ENCODE measurements around the gene CST1.

CST1 gene

DNA sequence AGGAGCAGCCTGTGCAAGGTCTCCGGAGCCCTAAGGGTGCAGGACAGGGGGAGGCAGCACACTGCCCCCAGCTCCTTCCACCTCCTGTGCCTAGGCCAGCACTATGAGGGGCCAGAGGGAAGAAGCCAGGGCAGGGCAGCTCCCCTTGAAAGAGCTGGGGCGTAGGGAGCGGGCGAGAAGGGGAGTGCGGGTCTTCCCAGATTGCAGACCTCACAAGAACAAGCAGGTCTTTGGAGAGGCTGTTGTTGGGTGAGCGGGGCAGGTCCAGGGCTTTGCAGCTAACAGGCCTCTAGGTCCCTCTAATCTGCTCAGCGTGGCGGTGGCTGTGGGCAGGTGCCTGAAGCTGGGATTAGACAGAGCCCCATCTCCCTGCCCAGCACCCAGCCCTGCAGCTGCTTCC lies 22.4 kb upstream of the CST1 start:
- TF ChIP-seq TAF1 (IDR thresholded peaks at IDR 0.05; ENCODE audit: low read depth) = no peak
- TF ChIP-seq, protein P1, sequence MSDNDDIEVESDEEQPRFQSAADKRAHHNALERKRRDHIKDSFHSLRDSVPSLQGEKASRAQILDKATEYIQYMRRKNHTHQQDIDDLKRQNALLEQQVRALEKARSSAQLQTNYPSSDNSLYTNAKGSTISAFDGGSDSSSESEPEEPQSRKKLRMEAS (IDR thresholded peaks at IDR 0.05) = no peak
- TF ChIP-seq, protein P2, sequence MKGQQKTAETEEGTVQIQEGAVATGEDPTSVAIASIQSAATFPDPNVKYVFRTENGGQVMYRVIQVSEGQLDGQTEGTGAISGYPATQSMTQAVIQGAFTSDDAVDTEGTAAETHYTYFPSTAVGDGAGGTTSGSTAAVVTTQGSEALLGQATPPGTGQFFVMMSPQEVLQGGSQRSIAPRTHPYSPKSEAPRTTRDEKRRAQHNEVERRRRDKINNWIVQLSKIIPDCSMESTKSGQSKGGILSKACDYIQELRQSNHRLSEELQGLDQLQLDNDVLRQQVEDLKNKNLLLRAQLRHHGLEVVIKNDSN (IDR thresholded peaks at IDR 0.05) = no peak
- TF ChIP-seq ZBTB7A (IDR thresholded peaks at IDR 0.05; ENCODE audit: low read depth) = no peak
- TF ChIP-seq NFIC (IDR thresholded peaks at IDR 0.05) = no peak
- no peak for TF ChIP-seq CEBPB (IDR thresholded peaks at IDR 0.05)
- TF ChIP-seq EGR1 (IDR thresholded peaks at IDR 0.05) = no peak
- TF ChIP-seq, protein P3, sequence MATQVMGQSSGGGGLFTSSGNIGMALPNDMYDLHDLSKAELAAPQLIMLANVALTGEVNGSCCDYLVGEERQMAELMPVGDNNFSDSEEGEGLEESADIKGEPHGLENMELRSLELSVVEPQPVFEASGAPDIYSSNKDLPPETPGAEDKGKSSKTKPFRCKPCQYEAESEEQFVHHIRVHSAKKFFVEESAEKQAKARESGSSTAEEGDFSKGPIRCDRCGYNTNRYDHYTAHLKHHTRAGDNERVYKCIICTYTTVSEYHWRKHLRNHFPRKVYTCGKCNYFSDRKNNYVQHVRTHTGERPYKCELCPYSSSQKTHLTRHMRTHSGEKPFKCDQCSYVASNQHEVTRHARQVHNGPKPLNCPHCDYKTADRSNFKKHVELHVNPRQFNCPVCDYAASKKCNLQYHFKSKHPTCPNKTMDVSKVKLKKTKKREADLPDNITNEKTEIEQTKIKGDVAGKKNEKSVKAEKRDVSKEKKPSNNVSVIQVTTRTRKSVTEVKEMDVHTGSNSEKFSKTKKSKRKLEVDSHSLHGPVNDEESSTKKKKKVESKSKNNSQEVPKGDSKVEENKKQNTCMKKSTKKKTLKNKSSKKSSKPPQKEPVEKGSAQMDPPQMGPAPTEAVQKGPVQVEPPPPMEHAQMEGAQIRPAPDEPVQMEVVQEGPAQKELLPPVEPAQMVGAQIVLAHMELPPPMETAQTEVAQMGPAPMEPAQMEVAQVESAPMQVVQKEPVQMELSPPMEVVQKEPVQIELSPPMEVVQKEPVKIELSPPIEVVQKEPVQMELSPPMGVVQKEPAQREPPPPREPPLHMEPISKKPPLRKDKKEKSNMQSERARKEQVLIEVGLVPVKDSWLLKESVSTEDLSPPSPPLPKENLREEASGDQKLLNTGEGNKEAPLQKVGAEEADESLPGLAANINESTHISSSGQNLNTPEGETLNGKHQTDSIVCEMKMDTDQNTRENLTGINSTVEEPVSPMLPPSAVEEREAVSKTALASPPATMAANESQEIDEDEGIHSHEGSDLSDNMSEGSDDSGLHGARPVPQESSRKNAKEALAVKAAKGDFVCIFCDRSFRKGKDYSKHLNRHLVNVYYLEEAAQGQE (IDR thresholded peaks at IDR 0.05; ENCODE audit: low read depth) = no peak
- no peak for TF ChIP-seq CREB1 (IDR thresholded peaks at IDR 0.05; ENCODE audit: low read depth)
- TF ChIP-seq YY1 (IDR thresholded peaks at IDR 0.05; ENCODE audit: low read depth) = no peak
- TF ChIP-seq TEAD4 (IDR thresholded peaks at IDR 0.05) = no peak

DNA sequence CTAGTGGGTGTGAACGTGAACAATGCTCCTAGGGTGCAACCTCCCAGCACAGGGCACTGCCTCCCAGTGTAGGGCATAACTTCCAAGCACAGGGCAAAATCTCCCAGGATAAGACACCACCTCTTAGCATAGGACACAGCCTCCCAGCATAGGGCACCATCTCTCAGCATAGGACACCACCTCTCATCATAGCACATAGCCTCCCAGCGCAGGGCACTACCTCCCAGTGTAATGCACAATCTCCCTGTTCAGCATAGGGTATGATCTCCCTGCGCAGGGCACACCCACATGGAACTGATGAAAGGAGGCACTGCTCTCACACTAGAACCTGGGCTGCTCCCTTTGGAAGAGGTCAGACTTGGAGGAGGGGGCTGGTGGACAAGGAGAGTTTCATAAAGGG lies 21.3 kb upstream of the CST1 start:
- no peak for TF ChIP-seq FOXM1 (IDR thresholded peaks at IDR 0.05; ENCODE audit: borderline replicate concordance, low read depth)
- TF ChIP-seq, protein P3 (IDR thresholded peaks at IDR 0.05; ENCODE audit: low read depth) = no peak
- no peak for TF ChIP-seq NFIC (IDR thresholded peaks at IDR 0.05)
- TF ChIP-seq EGR1 (IDR thresholded peaks at IDR 0.05) = no peak
- no peak for TF ChIP-seq TAF1 (IDR thresholded peaks at IDR 0.05; ENCODE audit: low read depth)
- TF ChIP-seq EP300 (IDR thresholded peaks at IDR 0.05; ENCODE audit: borderline replicate concordance) = no peak
- TF ChIP-seq, protein P1 (IDR thresholded peaks at IDR 0.05) = no peak
- TF ChIP-seq YY1 (IDR thresholded peaks at IDR 0.05; ENCODE audit: low read depth) = no peak
- no peak for TF ChIP-seq TCF12 (IDR thresholded peaks at IDR 0.05; ENCODE audit: low read depth)
- no peak for TF ChIP-seq CEBPB (IDR thresholded peaks at IDR 0.05)
- no peak for TF ChIP-seq CREB1 (IDR thresholded peaks at IDR 0.05; ENCODE audit: low read depth)
- no peak for TF ChIP-seq ZBTB7A (IDR thresholded peaks at IDR 0.05; ENCODE audit: low read depth)
- TF ChIP-seq TEAD4 (IDR thresholded peaks at IDR 0.05) = no peak
- TF ChIP-seq, protein P2 (IDR thresholded peaks at IDR 0.05) = no peak
- no peak for TF ChIP-seq RAD21 (IDR thresholded peaks at IDR 0.05; ENCODE audit: low read depth)

DNA sequence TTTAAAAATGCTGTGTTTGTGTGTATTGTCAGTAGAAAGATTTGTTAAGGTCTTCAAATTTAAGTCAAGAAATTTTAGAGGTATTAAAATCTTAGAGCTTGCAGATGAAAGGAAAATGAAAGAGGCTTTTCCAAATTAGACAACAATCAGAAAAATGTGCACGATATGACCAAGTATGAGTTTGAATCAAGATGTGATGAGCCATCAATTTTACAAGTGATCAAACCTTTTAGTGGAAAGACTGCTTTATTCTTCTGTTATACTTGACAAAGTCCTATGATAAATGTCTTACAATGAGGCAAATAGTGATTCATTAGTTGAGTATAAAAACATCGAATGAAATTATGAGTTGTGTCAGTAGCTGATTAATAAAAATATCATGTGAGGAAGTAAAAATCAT lies 19.6 kb upstream of the CST1 start:
- TF ChIP-seq YY1 (IDR thresholded peaks at IDR 0.05; ENCODE audit: low read depth) (no peak), CREB1 (IDR thresholded peaks at IDR 0.05; ENCODE audit: low read depth) (no peak), RAD21 (IDR thresholded peaks at IDR 0.05; ENCODE audit: low read depth) (no peak)
- TF ChIP-seq, protein P3 (IDR thresholded peaks at IDR 0.05; ENCODE audit: low read depth) = no peak
- TF ChIP-seq, protein P2 (IDR thresholded peaks at IDR 0.05) = no peak

DNA sequence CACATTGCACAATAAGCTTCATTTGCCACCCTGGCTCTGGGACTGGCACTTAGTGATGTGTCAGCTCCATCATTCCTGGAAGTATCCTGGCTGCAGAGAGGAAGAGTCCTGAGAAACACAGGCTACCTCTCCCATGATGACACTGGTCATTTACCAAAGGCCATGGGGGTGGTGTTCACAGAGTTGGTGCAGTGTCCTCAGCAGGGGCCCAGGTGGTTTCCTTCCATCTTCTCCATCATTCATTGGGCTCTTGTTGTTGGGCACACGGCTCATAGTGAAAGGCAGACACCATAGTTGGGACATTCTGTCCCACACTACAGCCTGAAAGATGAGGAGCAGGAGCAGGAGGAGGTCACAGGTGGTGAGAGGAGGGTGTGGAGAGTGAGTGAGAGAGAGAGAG lies 15.8 kb upstream of the CST1 start:
- TF ChIP-seq CREB1 (IDR thresholded peaks at IDR 0.05; ENCODE audit: low read depth) (no peak), YY1 (IDR thresholded peaks at IDR 0.05; ENCODE audit: low read depth) (no peak)

DNA sequence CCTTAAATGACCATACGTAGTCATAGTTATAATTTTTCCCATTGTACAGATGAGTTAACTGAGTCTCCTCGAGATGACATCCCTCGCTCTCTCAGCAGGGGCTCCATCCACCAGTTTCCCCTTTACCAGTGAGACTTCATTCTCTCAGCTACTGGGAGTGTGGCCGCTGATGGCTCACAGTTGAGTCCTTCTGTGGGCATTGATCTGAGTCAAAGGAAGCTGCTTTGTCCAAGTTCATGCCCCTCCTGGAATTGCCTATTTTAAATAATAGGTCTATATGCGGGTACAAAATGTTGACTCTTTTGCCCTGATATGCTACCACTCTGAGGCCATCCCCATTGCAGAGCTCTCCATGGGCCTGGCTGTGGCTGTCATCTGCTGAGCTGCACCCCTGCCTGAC lies 14.8 kb upstream of the CST1 start:
- no peak for TF ChIP-seq EGR1 (IDR thresholded peaks at IDR 0.05)
- TF ChIP-seq, protein P2 (IDR thresholded peaks at IDR 0.05) = no peak
- TF ChIP-seq, protein P1 (IDR thresholded peaks at IDR 0.05) = no peak
- TF ChIP-seq, protein P3 (IDR thresholded peaks at IDR 0.05; ENCODE audit: low read depth) = no peak
- TF ChIP-seq CREB1 (IDR thresholded peaks at IDR 0.05; ENCODE audit: low read depth) = no peak
- no peak for TF ChIP-seq ZBTB7A (IDR thresholded peaks at IDR 0.05; ENCODE audit: low read depth)

Measured in Ishikawa (cell line).